HG02759 (cell line): ENCODE data around the gene PTPRM.

Source experiments
- ATAC-seq: cut with Tn5 transposase; IDR thresholded peaks from one replicate; pipeline ENCODE4 v1.9.1; 2021; ENCODE audit warnings: mild to moderate bottlenecking, moderate library complexity; ENCODE audit not compliant: unreplicated experiment

Gene PTPRM

GRCh38 chr18:8140841-8141501 is 573.9 kb downstream of the PTPRM start:
- no peak for ATAC-seq

GRCh38 chr18:8142131-8142711 is 575.1 kb downstream of the PTPRM start:
- ATAC-seq: no peak

GRCh38 chr18:8142932-8143331 is 575.8 kb downstream of the PTPRM start:
- no peak for ATAC-seq

- ATAC-seq: no peak
Measured at GRCh38 chr18:8151181-8151580, 584.1 kb downstream of the PTPRM start.

- no peak for ATAC-seq
Measured at GRCh38 chr18:8153887-8154583, 586.9 kb downstream of the PTPRM start.

GRCh38 chr18:8162802-8163201 is 595.7 kb downstream of the PTPRM start:
- ATAC-seq: no peak

- ATAC-seq: no peak
Measured at GRCh38 chr18:8163286-8163959, 596.3 kb downstream of the PTPRM start.

- no peak for ATAC-seq
Measured at GRCh38 chr18:8165095-8165494, 598.0 kb downstream of the PTPRM start.

GRCh38 chr18:8167026-8167425 is 599.9 kb downstream of the PTPRM start:
- ATAC-seq: no peak

- ATAC-seq: no peak
Measured at GRCh38 chr18:8167673-8168072, 600.6 kb downstream of the PTPRM start.

GRCh38 chr18:8169722-8170121 is 602.6 kb downstream of the PTPRM start:
- no peak for ATAC-seq

- ATAC-seq: no peak
Measured at GRCh38 chr18:8174771-8175170, 607.7 kb downstream of the PTPRM start.

- ATAC-seq: no peak
Measured at GRCh38 chr18:8175501-8176061, 608.5 kb downstream of the PTPRM start.

GRCh38 chr18:8176109-8176508 is 609.0 kb downstream of the PTPRM start:
- no peak for ATAC-seq

GRCh38 chr18:8176554-8176953 is 609.4 kb downstream of the PTPRM start:
- ATAC-seq: no peak

GRCh38 chr18:8177330-8178016 is 610.4 kb downstream of the PTPRM start:
- ATAC-seq: no peak

- no peak for ATAC-seq
Measured at GRCh38 chr18:8186413-8186812, 619.3 kb downstream of the PTPRM start.

- no peak for ATAC-seq
Measured at GRCh38 chr18:8188184-8188583, 621.1 kb downstream of the PTPRM start.

GRCh38 chr18:8190980-8191379 is 623.9 kb downstream of the PTPRM start:
- no peak for ATAC-seq

- ATAC-seq: no peak
Measured at GRCh38 chr18:8194431-8194830, 627.3 kb downstream of the PTPRM start.

- ATAC-seq: no peak
Measured at GRCh38 chr18:8196238-8196637, 629.1 kb downstream of the PTPRM start.
